GM12878 (cell line): Measurements from ENCODE around the gene PCED1A. TPM values are rescaled to one million over a fixed set of nuclear protein-coding genes. Genes with fewer than 3 reads are reported as not detected.

Experiments used
- ATAC-seq: fragments of 200-7000 bp; cut with Tn5 transposase; 3 replicates; pipeline ENCODE4 v1.9.1; 2020; ENCODE audit warnings: mild to moderate bottlenecking, moderate library complexity
- BruUV-seq: library from RNA; stranded (reverse); fragments of 400-500 nt; replicated peaks from 2 replicates; lab custom pipeline; 2021; lab: Mats Ljungman, UMichigan
- CTCF ChIA-PET: fragments of 300-600 bp; sonication (Branson Sonifier 250); formaldehyde crosslinking; extraction: SDS; loops from one replicate; lab custom pipeline; 2021; ENCODE audit warnings: inconsistent platforms; lab: Yijun Ruan, JAX
- POLR2A ChIA-PET: fragments of 350-600 bp; formaldehyde crosslinking; extraction: SDS; loops from one replicate; lab custom pipeline; 2021; ENCODE audit warnings: inconsistent platforms; lab: Charles Lee
- RAD21 ChIA-PET: fragments of 300-600 bp; sonication (Branson Sonifier 250); formaldehyde crosslinking; loops from one replicate; lab custom pipeline; 2023; ENCODE audit warnings: antibody characterized with exemption; ENCODE audit not compliant: unreplicated experiment; lab: Charles Lee
- SMC1A ChIA-PET: fragments of 300-600 bp; sonication (Branson Sonifier 250); formaldehyde crosslinking; loops from one replicate; lab custom pipeline; 2023; ENCODE audit not compliant: unreplicated experiment, uncharacterized antibody; lab: Charles Lee
- DNase-seq: peaks from one replicate; pipeline ENCODE4 v3.0.0-alpha.2; 2011; ENCODE audit warnings: low read depth, low spot score
- FAIRE-seq: peaks from 3 replicates; lab custom pipeline; 2011; peaks lifted over from hg19 to GRCh38; lab: Jason Lieb, UNC
- H2AFZ ChIP-seq: 2 replicates; pipeline ENCODE4 v1.6.0; 2011; ENCODE audit warnings: low read depth, low read length, control low read depth; ENCODE audit not compliant: control insufficient read depth
- H3K27ac ChIP-seq: 2 replicates; pipeline ENCODE4 v1.5.1; 2011; ENCODE audit warnings: control low read depth; ENCODE audit not compliant: control insufficient read depth, insufficient read depth
- H3K27me3 ChIP-seq, 2 experiments: replicated peaks in 1 of 2; 2 replicates each; pipeline versions ENCODE4 v1.6.0 to v1.6.1; 2011; ENCODE audit warnings: low read length in 1 of 2; ENCODE audit not compliant: control insufficient read depth in 2 of 2, insufficient read depth in 2 of 2
- H3K36me3 ChIP-seq, 2 experiments: 2 replicates each; pipeline ENCODE4 v1.5.1; 2011; ENCODE audit warnings: low read length in 1 of 2; ENCODE audit not compliant: control insufficient read depth in 2 of 2, insufficient read depth in 2 of 2
- H3K4me1 ChIP-seq: 2 replicates; pipeline ENCODE4 v1.6.1; 2011; ENCODE audit warnings: mild to moderate bottlenecking, low read length, moderate library complexity, mixed read lengths; ENCODE audit not compliant: control insufficient read depth, insufficient read depth
- H3K4me2 ChIP-seq: 2 replicates; pipeline ENCODE4 v1.6.0; 2011; ENCODE audit warnings: control low read depth; ENCODE audit not compliant: control insufficient read depth, insufficient read depth
- H3K4me3 ChIP-seq: fragments of 200-600 bp; sonication (generic); 2 replicates; pipeline ENCODE4 v1.5.1; 2016
- H3K79me2 ChIP-seq: 2 replicates; pipeline ENCODE4 v1.6.0; 2011; ENCODE audit warnings: low read length; ENCODE audit not compliant: control insufficient read depth, insufficient read depth
- H3K9ac ChIP-seq: 2 replicates; pipeline ENCODE4 v1.8.0; 2011; ENCODE audit warnings: low read length, control low read depth, mixed read lengths; ENCODE audit not compliant: control insufficient read depth, insufficient read depth
- H3K9me3 ChIP-seq: replicated peaks from 3 replicates; pipeline ENCODE4 v1.5.1; 2011; ENCODE audit warnings: mild to moderate bottlenecking, low read length; ENCODE audit not compliant: control insufficient read depth, insufficient read depth
- H4K20me1 ChIP-seq: 2 replicates; pipeline ENCODE4 v1.6.0; 2011; ENCODE audit not compliant: control insufficient read depth, insufficient read depth
- ASH2L ChIP-seq: fragments of 300-600, 200-600 bp; sonication (generic); IDR thresholded peaks from 2 replicates; pipeline ENCODE4 v1.6.1; 2017; ENCODE audit warnings: low read depth, mild to moderate bottlenecking, borderline replicate concordance
- BRCA1 ChIP-seq: IDR thresholded peaks from 2 replicates; pipeline ENCODE4 v1.6.1; 2011; ENCODE audit warnings: low read depth, low read length, improper control_type of control experiment
- EED ChIP-seq: sonication (generic); IDR thresholded peaks from 2 replicates; pipeline ENCODE4 v1.6.1; 2016; ENCODE audit warnings: antibody characterized with exemption, low read depth
- ETV6 ChIP-seq, 2 experiments: fragments of 450-650 bp in 1 of 2; IDR thresholded peaks in 1 of 2; conservative IDR thresholded peaks in 1 of 2; 2 replicates each; pipeline ENCODE4 v1.6.1; 2014; ENCODE audit warnings: antibody characterized with exemption in 1 of 2, borderline replicate concordance in 1 of 2, low read depth in 1 of 2, mild to moderate bottlenecking in 1 of 2, moderate library complexity in 1 of 2
- FOS ChIP-seq: IDR thresholded peaks from 3 replicates; pipeline ENCODE4 v1.6.1; 2011; ENCODE audit warnings: borderline replicate concordance; ENCODE audit not compliant: insufficient read length; ENCODE audit errors: extremely low read depth
- GABPA ChIP-seq: IDR thresholded peaks from 2 replicates; pipeline ENCODE4 v1.6.1; 2014; ENCODE audit warnings: antibody characterized with exemption, low read depth, mild to moderate bottlenecking, inconsistent platforms
- IKZF1 ChIP-seq: fragments of 450-650 bp; conservative IDR thresholded peaks from 2 replicates; pipeline ENCODE4 v1.6.1; 2017; ENCODE audit warnings: antibody characterized with exemption, mild to moderate bottlenecking
- MEF2A ChIP-seq: IDR thresholded peaks from 2 replicates; pipeline ENCODE4 v1.6.1; 2011; ENCODE audit warnings: low read depth, mild to moderate bottlenecking, low read length, moderate library complexity; ENCODE audit not compliant: insufficient read depth
- MTA3 ChIP-seq: IDR thresholded peaks from 2 replicates; pipeline ENCODE4 v1.6.1; 2012; ENCODE audit warnings: low read length, inconsistent platforms, borderline replicate concordance
- MXI1 ChIP-seq: fragments of 150-350 bp; IDR thresholded peaks from 2 replicates; pipeline ENCODE4 v1.6.1; 2011; ENCODE audit warnings: low read depth, mild to moderate bottlenecking, inconsistent platforms, low read length, improper control_type of control experiment
- NFIC ChIP-seq: IDR thresholded peaks from 2 replicates; pipeline ENCODE4 v1.6.1; 2012; ENCODE audit warnings: low read depth, mild to moderate bottlenecking, inconsistent platforms, low read length, moderate library complexity
- NFYA ChIP-seq: IDR thresholded peaks from 2 replicates; pipeline ENCODE4 v1.6.1; 2011; ENCODE audit warnings: low read depth, mild to moderate bottlenecking, low read length, improper control_type of control experiment, borderline replicate concordance
- NFYB ChIP-seq: IDR thresholded peaks from 2 replicates; pipeline ENCODE4 v1.6.1; 2011; ENCODE audit warnings: low read depth, mild to moderate bottlenecking, low read length, improper control_type of control experiment, moderate library complexity; ENCODE audit not compliant: insufficient read depth
- SIN3A ChIP-seq: IDR thresholded peaks from 2 replicates; pipeline ENCODE4 v1.6.1; 2012; ENCODE audit warnings: low read depth, low read length, improper control_type of control experiment
- TBL1XR1 ChIP-seq: IDR thresholded peaks from 2 replicates; pipeline ENCODE4 v1.6.1; 2012; ENCODE audit warnings: low read depth, low read length, improper control_type of control experiment
- ZNF24 ChIP-seq: fragments of 450-650 bp; IDR thresholded peaks from 2 replicates; pipeline ENCODE4 v1.6.1; 2017; ENCODE audit warnings: antibody characterized with exemption, mild to moderate bottlenecking
- WGBS: methylation state at CpG from one replicate; pipeline ENCODE4 v1.1.6; 2016; ENCODE audit warnings: low lambda C conversion rate; ENCODE audit not compliant: insufficient replicate concordance, insufficient coverage; ENCODE audit errors: missing lambda C conversion rate; 5-methylcytosine and 5-hydroxymethylcytosine counted together
- in situ Hi-C: fragments of 300-500 bp; cut with MboI; formaldehyde crosslinking; loops from 9 replicates; pipeline ENCODE4 v1.14.3; 2018; ENCODE audit warnings: mixed read lengths
- intact Hi-C: fragments of 100-400 bp; cut with micrococcal nuclease; formaldehyde crosslinking; loops from one replicate; pipeline ENCODE4 v1.14.2; 2022; ENCODE audit not compliant: unreplicated experiment
- polyA plus RNA-seq, 11 experiments: library from polyadenylated mRNA; depleted of rRNA in 4 of 11; unstranded in 6 of 11; stranded (reverse) in 5 of 11; fragments of >200 nt; fragmentation: Nextera tagmentation in 4 of 11; fragmentation: Illumina TruSeq in 1 of 11; extraction: Ambion mirVana in 4 of 11; extraction: Trizol in 1 of 11; gene quantifications; 1 replicate in 1 of 11; 2 replicates in 10 of 11; pipeline versions ENCODE4 v1.2.1 to v1.2.3, GENCODE V29; 2011 to 2016; ENCODE audit warnings: inconsistent platforms in 2 of 11, missing spikeins in 2 of 11, low read depth in 1 of 11
- total RNA-seq, 4 experiments: library from RNA; depleted of rRNA in 3 of 4; stranded (reverse); fragments of >200 nt in 3 of 4; fragmentation: Illumina TruSeq in 1 of 4; extraction: Trizol in 1 of 4; gene quantifications; 2 replicates each; pipeline versions ENCODE4 v1.2.1 to v1.2.3, GENCODE V29; 2013 to 2021
- TF ChIP-seq, protein P1 (sequence below): IDR thresholded peaks from 2 replicates; pipeline ENCODE4 v1.6.1; 2012; ENCODE audit warnings: low read depth, low read length, improper control_type of control experiment
- TF ChIP-seq, protein P2 (sequence below): fragments of 150-350 bp; IDR thresholded peaks from 2 replicates; pipeline ENCODE4 v1.6.1; 2016; ENCODE audit warnings: low read depth, low read length
- TF ChIP-seq, protein P3 (sequence below): IDR thresholded peaks from 2 replicates; pipeline ENCODE4 v1.6.1; 2011; ENCODE audit warnings: mild to moderate bottlenecking, low read depth, low read length, moderate library complexity; ENCODE audit not compliant: insufficient replicate concordance

Gene PCED1A
- total and polyA plus RNA-seq, 10 of the 15 experiments (the other 5 are each of a cell fraction or from before 2014, with no cell fraction given): 4.5 to 30.9 (median 12.0) TPM

DNA sequence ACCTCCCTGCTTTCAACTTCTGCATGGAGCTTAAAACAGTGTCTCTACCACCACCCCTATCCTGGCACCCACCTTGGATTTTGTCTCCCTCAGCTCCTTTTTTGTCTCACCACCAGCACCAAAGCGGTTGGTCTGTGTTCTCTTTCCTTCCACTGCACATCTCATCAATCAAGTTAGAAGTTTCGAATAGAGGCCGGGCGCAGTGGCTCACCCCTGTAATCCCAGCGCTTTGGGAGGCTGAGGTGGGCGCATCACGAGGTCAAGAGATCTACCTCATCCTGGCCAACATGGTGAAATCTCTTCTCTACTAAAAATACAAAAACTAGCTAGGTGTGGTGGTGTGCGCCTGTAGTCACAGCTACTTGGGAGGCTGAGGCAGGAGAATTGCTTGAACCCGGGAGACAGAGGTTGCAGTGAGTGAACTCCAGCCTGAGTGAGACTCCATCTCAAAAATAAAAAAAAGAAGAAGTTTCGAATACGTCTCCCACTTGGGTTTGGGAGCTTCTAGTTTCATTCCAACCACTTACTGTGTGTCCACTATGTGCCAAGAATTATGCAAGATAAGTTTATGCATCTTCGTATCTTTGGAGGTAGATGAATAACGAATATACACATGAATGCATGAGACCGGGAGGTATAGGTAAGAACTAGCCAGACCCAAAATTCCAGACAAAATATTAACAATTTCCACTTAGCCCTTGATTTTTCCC, 5.9 kb downstream of the PCED1A start:
- POLR2A ChIA-PET: interaction anchor here (0.6 kb wide), 1 partner anchor 184 kb away, joined by 7 read pairs; no protein-coding TSS in a partner anchor

More for the DNA sequence above, 5.9 kb downstream of the PCED1A start:
- in situ Hi-C loops (no loop called here), intact Hi-C loops (no loop called here)
- Histone ChIP-seq H3K4me1 (peaks cover 10% of the 10 kb centered on the region), H3K36me3 (no peaks in the 10 kb centered on the region), H3K4me2 (no peak overlapping the region), H3K9ac (no peak overlapping the region), H3K27ac (no peak overlapping the region), H3K9me3 (no peaks in the 10 kb centered on the region), H3K4me3 (no peak overlapping the region), H4K20me1 (no peaks in the 10 kb centered on the region), H2AFZ (no peak overlapping the region), H3K79me2 (no peaks in the 10 kb centered on the region; the same call in 1 of the 2 replicates), H3K27me3 (no peaks in the 10 kb centered on the region)
- 86% methylated on average over 14 of the region's 14 CpGs for WGBS
- ATAC-seq (no peak), DNase-seq (no peak), FAIRE-seq (no peak)
- ChIA-PET SMC1A (interaction anchor here (1.0 kb wide), 1 partner anchor 166 kb away, joined by 3 read pairs; no protein-coding TSS in a partner anchor), CTCF (interaction anchor here (0.6 to 1.3 kb wide), 3 partner anchors 9 to 166 kb away, joined by 4 to 6 read pairs (median 4); no protein-coding TSS in a partner anchor), RAD21 (no interaction called here)
- no TSS peak for BruUV-seq
- no peak for TF ChIP-seq ASH2L
- no peak for TF ChIP-seq NFIC
- no peak for TF ChIP-seq BRCA1
- no peak for TF ChIP-seq TBL1XR1
- no peak for TF ChIP-seq ETV6 (conservative IDR thresholded peaks at IDR 0.05 in 1 of 2, IDR thresholded peaks at IDR 0.05 in 1 of 2; ENCODE audit: borderline replicate concordance in 1 of 2, low read depth in 1 of 2)
- no peak for TF ChIP-seq FOS
- TF ChIP-seq IKZF1: no peak
- no peak for TF ChIP-seq NFYB
- no peak for TF ChIP-seq MTA3
- TF ChIP-seq EED: no peak
- TF ChIP-seq GABPA: no peak
- TF ChIP-seq, protein P1, sequence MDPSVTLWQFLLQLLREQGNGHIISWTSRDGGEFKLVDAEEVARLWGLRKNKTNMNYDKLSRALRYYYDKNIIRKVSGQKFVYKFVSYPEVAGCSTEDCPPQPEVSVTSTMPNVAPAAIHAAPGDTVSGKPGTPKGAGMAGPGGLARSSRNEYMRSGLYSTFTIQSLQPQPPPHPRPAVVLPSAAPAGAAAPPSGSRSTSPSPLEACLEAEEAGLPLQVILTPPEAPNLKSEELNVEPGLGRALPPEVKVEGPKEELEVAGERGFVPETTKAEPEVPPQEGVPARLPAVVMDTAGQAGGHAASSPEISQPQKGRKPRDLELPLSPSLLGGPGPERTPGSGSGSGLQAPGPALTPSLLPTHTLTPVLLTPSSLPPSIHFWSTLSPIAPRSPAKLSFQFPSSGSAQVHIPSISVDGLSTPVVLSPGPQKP: no peak
- TF ChIP-seq MXI1: no peak
- no peak for TF ChIP-seq SIN3A
- TF ChIP-seq NFYA: no peak
- no peak for TF ChIP-seq MEF2A
- TF ChIP-seq, protein P2, sequence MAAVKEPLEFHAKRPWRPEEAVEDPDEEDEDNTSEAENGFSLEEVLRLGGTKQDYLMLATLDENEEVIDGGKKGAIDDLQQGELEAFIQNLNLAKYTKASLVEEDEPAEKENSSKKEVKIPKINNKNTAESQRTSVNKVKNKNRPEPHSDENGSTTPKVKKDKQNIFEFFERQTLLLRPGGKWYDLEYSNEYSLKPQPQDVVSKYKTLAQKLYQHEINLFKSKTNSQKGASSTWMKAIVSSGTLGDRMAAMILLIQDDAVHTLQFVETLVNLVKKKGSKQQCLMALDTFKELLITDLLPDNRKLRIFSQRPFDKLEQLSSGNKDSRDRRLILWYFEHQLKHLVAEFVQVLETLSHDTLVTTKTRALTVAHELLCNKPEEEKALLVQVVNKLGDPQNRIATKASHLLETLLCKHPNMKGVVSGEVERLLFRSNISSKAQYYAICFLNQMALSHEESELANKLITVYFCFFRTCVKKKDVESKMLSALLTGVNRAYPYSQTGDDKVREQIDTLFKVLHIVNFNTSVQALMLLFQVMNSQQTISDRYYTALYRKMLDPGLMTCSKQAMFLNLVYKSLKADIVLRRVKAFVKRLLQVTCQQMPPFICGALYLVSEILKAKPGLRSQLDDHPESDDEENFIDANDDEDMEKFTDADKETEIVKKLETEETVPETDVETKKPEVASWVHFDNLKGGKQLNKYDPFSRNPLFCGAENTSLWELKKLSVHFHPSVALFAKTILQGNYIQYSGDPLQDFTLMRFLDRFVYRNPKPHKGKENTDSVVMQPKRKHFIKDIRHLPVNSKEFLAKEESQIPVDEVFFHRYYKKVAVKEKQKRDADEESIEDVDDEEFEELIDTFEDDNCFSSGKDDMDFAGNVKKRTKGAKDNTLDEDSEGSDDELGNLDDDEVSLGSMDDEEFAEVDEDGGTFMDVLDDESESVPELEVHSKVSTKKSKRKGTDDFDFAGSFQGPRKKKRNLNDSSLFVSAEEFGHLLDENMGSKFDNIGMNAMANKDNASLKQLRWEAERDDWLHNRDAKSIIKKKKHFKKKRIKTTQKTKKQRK: no peak
- TF ChIP-seq, protein P3, sequence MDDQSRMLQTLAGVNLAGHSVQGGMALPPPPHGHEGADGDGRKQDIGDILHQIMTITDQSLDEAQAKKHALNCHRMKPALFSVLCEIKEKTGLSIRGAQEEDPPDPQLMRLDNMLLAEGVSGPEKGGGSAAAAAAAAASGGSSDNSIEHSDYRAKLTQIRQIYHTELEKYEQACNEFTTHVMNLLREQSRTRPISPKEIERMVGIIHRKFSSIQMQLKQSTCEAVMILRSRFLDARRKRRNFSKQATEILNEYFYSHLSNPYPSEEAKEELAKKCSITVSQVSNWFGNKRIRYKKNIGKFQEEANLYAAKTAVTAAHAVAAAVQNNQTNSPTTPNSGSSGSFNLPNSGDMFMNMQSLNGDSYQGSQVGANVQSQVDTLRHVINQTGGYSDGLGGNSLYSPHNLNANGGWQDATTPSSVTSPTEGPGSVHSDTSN: no peak
- TF ChIP-seq ZNF24: no peak
